HG02798 (cell line): Measurements from ENCODE around the gene CRADD.
"Not testable (repeated sequence)": the region's sequence is repeated elsewhere in the genome, so short reads cannot be mapped to it uniquely, and the experiment has no call there.

Source experiments
- ATAC-seq: cut with Tn5 transposase; IDR thresholded peaks from one replicate; pipeline ENCODE4 v1.9.1; 2021; ENCODE audit warnings: mild to moderate bottlenecking; ENCODE audit not compliant: unreplicated experiment, poor library complexity

CRADD gene

DNA sequence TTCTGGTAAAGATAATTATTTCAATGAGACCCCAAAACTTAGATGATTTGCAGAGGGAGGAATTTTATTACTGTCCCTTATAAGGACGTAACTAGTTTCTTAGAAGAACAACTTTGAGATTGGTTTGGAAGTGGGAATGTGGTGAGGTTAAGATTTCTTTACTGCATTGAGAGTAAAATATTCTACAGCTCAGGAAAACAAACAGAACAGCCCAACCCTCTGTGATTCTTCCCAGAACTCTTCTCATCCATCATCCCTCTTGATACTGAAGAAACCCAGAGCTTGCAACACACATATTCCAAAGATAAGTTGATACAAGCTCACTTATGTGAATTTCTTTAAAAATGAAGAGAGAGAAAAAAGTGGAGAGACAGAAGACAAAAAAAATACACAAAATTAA is 234.2 kb downstream of the CRADD start:
- no peak for ATAC-seq

DNA sequence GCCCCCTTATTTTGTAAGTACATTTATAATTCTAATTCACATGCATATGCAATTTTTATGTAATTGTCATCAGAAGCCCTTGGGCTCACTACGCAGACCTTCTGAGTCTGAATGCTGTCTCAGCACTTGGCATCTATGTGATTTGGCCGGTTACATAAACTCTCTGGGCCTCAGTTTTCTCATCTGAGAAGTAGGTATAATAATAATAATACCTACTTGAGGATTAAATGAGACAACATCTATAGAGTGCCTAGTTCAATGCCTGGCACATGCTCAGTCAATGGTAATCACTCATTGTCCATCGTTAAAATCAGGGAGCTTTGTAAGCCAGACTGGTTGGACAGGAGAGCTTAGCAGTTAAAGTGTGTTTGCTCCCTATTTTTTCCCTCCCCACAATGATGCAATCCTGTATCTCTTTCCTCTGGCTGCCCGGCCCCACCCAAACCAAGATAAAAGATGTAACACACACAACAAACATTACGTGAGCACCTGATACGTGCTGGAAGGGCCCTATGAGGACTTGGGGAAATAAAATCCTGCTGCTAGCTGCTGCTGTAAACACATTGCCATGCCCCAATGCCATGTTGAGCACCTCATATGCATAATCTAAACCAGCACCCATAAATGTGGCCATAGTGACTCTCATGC is 235.0 kb downstream of the CRADD start:
- ATAC-seq = no peak

GRCh38 chr12:93913845-93914244 is 236.7 kb downstream of the CRADD start:
- ATAC-seq = no peak

DNA sequence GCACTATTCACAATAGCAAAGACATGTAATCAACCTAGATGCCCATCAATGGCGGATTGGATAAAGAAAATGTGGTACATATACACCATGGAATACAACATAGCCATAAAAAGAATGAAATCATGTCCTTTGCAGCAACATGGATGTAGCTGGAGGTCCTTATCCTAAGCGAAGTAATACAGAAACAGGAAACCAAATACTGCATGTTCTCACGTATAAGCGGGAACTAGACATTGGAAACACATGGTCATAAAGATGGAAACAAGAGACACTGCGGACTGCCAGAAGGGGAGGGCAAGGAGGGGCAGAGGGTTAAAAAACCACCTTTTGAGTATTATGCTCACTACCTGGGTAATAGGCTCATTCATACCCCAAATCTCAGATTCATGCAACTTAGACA is 237.1 kb downstream of the CRADD start:
- ATAC-seq = no peak

DNA sequence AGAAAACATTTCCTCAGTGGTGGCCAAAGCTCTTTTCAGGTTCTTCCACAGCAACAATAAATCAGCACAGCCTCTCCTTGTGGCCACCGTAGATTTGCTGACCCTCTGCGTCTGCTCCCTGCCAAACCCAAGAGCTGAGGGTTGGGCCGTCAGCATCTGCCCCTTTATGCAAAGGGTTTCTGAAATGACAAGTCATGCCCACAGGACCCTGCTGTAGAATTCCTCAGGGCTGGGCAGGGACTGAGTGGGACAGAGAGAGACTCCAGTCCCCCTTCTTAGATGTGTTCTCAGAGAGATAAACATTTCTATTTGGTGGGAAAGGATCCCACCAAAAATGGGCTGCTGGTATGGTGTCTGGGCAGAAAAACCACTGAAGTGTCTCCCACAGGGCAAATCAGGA is 238.2 kb downstream of the CRADD start:
- ATAC-seq = no peak

- ATAC-seq = no peak
Observed at GRCh38 chr12:93916402-93916801, 239.2 kb downstream of the CRADD start.

DNA sequence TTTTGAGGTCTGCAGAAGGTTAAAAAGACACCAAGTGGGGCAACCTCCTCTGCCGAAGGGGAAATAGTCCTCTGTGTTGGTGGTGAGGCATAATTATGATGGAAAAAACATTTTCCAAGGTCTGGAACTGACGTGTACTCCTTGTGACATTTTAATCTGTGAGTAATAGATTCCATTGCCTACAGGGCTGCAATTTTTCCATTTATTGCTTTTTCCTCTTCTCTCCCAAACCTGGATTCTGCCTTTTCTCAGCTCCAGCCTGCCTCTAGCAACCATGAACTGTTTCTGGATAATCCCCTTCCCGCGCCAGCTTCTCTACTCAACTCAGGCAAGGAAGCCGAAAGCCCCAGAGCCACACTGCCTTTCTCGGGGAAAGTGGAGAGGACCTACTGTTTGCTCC is 241.1 kb downstream of the CRADD start:
- ATAC-seq = no peak

DNA sequence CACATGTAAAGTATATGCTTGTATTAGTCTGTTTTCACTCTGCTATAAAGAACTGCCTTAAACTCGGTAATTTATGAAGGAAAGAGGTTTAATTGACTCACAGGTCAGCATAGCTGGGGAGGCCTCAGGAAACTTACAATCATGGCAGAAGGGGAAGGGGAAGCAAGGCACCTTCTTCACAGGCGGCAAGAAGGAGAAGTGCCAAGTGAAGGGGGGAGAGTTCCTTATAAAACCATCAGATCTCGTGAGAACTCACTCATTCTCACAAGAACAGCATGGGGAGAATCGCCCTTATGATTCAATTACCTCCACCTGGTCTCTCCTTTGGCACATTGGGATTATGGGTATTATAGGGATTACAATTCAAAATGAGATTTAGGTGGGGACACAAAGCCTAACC is 241.7 kb downstream of the CRADD start:
- no peak for ATAC-seq

DNA sequence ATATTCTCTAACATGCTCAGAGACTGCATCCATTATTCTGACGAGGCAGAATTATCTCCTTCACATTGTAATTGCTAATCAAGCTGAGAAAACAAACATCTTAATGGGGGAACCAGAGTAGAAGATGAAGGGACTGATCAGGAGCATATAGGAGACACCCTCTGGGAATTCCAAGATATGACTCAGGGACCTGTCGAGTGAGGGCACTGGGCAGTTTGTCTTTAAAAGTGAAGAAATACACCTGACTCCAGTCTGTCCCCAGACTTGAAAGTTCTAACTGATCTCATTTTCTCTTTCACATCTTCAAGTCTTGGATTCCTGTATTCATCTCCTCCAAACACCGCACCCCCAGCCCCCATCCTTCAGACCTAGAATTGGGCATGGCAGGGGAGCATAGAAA is 244.3 kb downstream of the CRADD start:
- no peak for ATAC-seq

DNA sequence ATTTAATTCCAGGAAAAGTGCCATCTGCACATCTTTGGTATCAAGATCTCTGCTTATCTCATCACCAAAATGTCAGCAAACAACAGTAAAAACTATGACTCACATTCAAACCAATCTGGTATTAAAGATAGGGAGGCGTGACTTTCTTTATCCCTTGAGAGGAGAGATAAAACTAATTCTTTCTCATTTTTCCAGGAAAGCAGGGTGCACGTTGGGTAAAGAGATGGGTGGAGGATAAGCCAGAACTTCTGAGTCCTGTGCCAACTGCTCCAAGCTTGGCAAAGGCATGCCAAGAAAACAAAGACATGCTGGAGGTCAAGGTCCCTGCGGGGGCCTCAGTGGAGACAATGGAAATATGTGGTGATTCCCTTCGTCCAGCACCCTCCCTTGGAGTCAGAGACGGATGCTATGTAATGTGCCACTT is 245.4 kb downstream of the CRADD start:
- no peak for ATAC-seq

- ATAC-seq = no peak
Observed at GRCh38 chr12:93924367-93924766, 247.2 kb downstream of the CRADD start.

DNA sequence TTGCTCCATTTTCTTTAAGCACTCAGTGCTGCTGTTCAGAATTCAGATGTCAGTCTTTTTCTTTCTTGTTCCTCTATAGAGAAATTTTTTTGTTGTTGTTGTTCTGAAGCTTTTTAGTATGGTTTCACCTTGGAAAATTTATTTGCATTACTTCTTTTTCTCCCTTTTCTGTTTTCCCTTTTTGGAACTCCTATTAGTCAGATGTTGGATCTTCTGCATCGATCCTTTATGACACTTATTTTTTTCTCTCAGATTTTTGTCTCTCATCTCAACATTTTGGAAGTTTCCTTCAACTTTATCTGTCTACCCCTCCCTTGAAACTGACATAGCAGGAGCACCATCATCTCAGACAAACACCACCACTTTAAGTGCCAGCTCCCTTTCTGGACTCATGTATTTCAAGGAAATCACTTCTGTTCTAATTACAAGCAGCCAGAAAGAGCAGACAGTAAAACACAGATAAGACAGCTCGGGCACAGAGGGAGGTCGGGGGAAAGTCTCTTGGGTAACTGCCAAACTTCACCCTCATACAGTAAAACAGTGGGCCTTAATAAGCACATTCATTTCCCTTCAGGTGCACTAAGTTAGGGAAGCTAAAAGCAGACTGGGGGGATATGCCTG is 248.5 kb downstream of the CRADD start:
- ATAC-seq = no peak

GRCh38 chr12:93926237-93926636 is 249.1 kb downstream of the CRADD start:
- ATAC-seq = no peak

DNA sequence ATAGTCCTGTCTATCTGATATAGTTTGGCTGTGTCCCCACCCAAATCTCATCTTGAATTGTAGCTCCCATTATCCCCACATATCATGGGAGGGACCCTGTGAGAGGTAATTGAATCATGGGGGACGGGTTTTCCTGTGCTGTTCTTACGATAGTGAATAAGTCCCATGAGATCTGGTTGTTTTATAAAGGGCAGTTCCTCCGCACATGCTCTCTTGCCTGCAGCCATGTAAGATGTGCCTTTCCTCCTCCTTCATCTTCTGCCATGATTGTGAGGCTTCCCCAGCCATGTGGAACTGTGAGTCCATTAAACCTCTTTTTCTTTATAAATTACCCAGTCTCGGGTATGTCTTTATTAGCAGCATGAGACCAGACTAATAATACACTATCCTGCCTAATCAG is 251.9 kb downstream of the CRADD start:
- ATAC-seq = not testable (repeated sequence)

GRCh38 chr12:93937812-93938211 is 260.6 kb downstream of the CRADD start:
- no peak for ATAC-seq

- no peak for ATAC-seq
Observed at GRCh38 chr12:93938317-93938716, 261.1 kb downstream of the CRADD start.

DNA sequence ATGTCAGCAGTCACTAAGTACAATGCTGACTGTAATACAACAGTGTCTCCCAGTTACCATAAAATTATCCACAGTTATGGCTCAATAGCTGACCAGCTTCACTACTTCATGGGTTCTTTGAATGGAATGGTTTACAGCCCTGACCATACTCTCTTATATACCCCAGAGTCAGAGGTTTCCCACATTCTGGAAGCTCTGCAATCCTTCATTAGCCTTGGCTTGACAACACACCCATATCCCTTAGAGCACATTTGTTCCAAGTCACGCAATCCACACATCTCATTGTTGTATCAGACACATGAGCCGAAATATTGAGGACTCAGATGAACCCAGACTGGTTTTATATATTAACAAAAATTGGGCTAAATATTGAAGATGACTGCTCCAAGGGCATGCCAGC is 261.8 kb downstream of the CRADD start:
- ATAC-seq = no peak

DNA sequence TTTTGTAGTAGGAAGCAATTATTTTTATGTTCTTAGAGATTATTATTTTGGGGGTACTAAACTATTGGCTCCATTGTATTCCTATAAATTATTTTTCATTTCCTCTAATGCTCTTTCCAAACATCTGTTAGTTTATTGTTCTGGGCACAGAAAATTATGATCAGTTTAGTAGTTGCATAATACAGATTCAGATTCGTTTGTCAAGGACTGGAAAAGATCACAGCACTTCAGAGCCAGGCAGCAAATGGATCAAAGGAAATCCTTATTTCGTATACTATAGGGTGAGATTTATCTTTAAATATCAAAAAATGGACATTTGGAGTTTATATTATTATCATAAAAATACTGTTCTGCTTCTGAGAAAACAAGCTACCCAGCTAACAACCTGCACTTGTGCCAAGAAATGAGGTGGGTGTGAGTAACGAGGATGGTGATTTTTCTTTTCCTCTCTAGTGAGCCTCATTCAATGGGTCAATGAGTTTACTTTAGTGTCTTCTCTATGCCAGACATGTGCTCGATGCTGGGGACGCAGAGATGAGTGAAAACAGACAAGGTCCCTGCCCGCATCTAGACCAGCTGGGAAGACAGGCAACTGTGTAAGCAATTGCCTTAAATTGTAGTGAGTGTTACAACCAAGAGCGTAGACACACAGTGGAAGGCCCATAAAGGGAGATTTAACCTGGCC is 262.6 kb downstream of the CRADD start:
- ATAC-seq = no peak

DNA sequence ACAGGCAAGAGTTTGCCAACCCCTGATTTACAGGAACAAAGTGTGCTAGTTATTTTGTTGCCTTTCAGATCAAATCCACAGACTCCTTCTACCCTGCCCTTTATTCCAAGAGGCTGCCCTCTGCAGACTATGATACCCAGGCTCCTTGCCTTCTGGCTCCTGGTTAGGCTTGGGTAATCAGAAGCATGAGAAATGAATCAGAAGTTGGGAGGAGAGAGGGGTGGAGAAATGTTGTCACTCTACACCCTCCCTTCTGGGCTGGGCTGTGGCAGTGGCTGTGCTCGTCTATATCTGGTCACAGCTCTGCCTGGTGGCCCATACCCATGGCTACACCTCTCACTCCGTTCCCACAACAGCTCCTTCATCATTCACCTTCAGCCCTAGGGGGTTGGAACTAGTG is 266.6 kb downstream of the CRADD start:
- ATAC-seq = no peak

- ATAC-seq = no peak
Observed at GRCh38 chr12:93944201-93944600, 267.0 kb downstream of the CRADD start.
